ENCODE results near the gene IRF7.

IRF7 gene

GRCh38 chr11:640021-640706, 24.4 kb upstream of the IRF7 start:
- no peak for DNase-seq

DNA sequence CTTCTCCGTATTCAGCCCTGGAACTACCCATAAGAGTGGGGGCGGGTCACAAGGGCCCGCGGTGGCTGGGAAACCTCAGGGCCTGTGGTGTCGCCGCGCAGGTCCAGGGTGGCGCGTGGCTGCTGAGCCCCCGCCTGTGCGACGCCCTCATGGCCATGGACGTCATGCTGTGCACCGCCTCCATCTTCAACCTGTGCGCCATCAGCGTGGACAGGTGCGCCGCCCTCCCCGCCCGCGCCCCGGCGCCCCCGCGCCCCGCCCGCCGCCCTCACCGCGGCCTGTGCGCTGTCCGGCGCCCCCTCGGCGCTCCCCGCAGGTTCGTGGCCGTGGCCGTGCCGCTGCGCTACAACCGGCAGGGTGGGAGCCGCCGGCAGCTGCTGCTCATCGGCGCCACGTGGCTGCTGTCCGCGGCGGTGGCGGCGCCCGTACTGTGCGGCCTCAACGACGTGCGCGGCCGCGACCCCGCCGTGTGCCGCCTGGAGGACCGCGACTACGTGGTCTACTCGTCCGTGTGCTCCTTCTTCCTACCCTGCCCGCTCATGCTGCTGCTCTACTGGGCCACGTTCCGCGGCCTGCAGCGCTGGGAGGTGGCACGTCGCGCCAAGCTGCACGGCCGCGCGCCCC, 23.7 kb upstream of the IRF7 start:
- no peak for DNase-seq

- DNase-seq, result peak; percentile 38
Measured at GRCh38 chr11:638631-639331, 23.0 kb upstream of the IRF7 start.

GRCh38 chr11:637593-638521, 22.1 kb upstream of the IRF7 start:
- no peak for DNase-seq

DNA sequence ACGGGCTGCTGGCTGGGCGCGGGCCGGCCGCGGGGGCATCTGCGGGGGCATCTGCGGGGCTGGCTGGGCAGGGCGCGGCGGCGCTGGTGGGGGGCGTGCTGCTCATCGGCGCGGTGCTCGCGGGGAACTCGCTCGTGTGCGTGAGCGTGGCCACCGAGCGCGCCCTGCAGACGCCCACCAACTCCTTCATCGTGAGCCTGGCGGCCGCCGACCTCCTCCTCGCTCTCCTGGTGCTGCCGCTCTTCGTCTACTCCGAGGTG, 21.5 kb upstream of the IRF7 start:
- DNase-seq, result no peak

- DNase-seq, result peak; percentile 37
Measured at GRCh38 chr11:636511-637332, 21.0 kb upstream of the IRF7 start, which contains the start of gene DRD4. TSS of gene DRD4 (plus strand) at chr11:637269. CDS start at chr11:637305, 36 bp downstream.

DNA sequence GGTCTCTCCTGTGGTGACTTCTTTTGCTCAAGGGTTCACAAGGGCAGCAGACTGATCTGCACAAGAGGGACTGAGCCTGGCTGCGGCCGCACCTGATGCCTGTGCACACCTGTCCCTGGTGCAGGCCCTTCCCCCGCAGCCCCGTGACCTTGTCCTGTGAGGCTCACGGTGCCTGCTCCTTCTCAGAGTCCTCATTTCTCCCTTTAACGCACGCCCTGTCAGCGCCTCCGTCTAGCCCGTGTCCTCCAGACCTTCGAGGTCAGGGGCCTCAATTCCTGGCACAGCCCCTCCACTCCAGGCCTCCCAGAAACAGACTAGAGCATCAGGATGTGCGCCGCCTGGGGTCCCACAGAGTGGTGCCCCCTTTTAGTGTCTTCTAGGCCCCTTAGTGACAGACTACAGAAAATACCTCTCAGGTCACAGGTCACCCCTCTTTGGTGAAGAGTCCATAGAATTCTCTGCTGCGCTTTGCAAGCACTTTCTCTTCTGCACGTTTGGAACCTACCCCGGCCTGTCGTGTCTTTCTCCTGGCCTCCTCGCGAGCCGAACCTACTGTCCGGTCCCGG, 20.3 kb upstream of the IRF7 start:
- no peak for DNase-seq

- no peak for DNase-seq
Measured at GRCh38 chr11:630871-631270, 15.1 kb upstream of the IRF7 start.

DNA sequence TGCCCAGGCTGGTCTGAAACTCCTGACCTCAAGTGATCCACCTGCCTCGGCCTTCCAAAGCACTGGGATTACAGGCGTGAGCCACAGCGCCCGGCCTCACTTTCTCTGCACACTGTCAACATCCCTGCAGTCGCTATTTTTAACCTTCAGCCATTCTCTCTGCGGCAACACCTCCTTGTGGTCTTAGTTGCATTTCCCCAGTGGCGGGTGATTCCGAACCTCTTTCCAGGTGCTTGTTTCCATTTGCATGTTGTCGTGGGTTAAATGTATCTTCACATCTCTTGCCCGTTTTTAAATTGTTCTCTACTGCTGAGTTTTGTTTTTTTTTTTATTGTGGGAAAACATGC, 13.5 kb upstream of the IRF7 start:
- DNase-seq, result no peak

DNA sequence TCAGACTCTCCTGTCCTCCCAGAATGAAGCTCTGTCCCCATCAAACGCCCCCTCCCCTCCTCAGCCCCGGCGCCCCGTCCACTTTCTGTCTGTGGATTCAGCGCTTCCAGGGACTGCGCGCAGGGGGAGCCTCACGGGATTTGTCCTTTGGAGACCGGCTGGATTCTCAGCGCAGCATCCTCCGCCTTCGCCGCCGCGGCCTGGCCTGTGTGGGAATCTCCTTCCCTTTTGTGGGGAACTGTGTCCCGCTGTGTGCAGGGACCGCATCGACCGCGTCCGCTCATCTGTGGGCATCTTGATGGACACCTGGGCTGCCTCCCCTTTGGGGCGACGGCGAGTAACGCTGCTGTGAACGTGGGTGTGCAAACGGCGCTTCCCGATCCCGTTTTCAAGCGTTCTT, 12.3 kb upstream of the IRF7 start:
- no peak for DNase-seq

DNA sequence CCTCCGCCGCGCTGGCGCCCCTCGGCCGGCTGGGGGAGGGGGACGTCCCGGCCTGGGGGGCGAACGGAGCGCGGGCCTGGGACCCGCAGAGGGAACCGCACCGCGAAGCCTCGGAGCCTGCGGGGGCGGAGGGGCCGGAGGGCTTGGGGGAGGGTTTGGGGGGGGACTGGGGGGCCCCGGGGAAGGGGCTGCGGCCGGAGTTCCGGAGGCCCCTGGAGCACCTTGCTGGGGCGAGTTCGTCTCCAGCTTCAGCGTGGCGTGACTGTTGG, 11.5 kb upstream of the IRF7 start:
- no peak for DNase-seq

GRCh38 chr11:626475-627307, 10.9 kb upstream of the IRF7 start, which contains the start of gene SCT:
TSS of gene SCT (minus strand) at chr11:627181. CDS start at chr11:627143, 38 bp downstream.
- no peak for DNase-seq

DNA sequence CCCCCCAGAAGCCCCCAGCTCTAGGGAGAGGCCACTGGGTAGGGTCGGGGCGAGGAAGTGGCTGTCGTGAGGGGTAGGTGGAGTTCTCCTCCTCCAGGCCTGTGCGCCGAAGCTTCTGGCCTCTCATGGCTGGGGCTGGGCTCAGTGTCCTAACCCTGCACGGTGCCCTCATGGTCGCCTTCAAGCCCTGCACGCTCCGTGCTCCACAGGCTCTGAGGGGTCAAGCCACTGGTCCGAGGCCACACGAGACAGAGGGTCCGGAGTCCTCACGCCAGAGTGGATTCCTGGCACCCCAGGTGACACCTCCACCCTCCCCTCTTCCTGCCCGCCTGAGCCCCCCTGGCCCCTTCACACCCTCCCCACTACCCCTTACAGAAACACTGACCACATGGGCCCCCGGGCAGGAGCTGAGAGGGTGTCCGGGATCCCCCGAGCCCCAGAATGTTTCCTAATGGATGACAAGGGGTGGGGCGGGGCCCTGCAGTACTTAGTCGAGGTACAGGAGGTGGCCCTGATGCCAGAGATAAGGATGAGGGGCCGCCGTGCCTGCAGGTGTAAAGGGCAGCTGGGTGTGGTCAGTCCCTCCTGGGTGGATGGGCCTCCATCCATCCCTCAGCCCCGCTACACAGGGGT, 10.0 kb upstream of the IRF7 start:
- DNase-seq, result no peak

GRCh38 chr11:624705-625635, 9.2 kb upstream of the IRF7 start, which contains the start of gene CDHR5:
TSS of gene CDHR5 (minus strand) at chr11:624955. CDS start at chr11:624902, 53 bp downstream.
- no peak for DNase-seq

- DNase-seq, result peak; percentile 30
Measured at GRCh38 chr11:623999-624704, 8.4 kb upstream of the IRF7 start.

- no peak for DNase-seq
Measured at GRCh38 chr11:623349-623869, 7.7 kb upstream of the IRF7 start.

DNA sequence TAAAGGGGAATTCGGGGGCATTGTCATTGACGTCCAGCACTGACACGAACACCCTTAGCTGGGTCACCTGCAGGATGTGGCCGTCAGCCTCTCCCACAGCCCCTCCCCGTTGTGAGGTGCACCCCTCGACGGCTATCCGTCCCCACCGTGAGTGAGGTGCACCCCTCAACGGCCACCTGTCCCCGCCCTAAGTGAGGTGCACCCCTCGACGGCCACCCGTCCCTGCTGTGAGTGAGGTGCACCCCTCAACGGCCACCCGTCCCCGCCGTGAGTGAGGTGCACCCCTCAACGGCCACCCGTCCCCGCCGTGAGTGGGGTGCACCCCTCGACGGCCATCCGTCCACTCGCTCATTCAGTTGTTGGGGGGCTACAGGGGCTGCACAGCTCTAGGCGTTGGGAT, 6.1 kb upstream of the IRF7 start:
- DNase-seq, result no peak

Data from fibroblast of skin of back (primary cell).